ENCODE measurements around the gene SFSWAP. TPM values are rescaled to one million over a fixed set of nuclear protein-coding genes. Genes with fewer than 3 reads are reported as not detected.

Gene SFSWAP
- total and polyA plus RNA-seq, 12 donors: 14.0 to 94.0 (median 29.1) TPM

- Histone ChIP-seq H3K27ac (no peak overlapping the region), H3K4me3 (no peak overlapping the region), H3K27me3 (no peaks in the 10 kb centered on the region), H3K36me3 (replicated peaks in 1 of 2) (no peaks in the 10 kb centered on the region), H3K9me3 (replicated peaks in 1 of 3) (no peaks in the 10 kb centered on the region), H3K4me1 (replicated peaks in 1 of 2) (no peaks in the 10 kb centered on the region)
- 23 to 42% (median 30%) methylated on average over 8 to 10 of the region's 10 CpGs for WGBS, 4 donors
- no peak for DNase-seq
- TF ChIP-seq POLR2A (IDR thresholded peaks at IDR 0.05) (no peak), CTCF (IDR thresholded peaks at IDR 0.05) (no peak)
- intact Hi-C loops (cut with DNase I): no loop called here
Measured at GRCh38 chr12:131682510-131682895, 28.4 kb upstream of the SFSWAP start.

GRCh38 chr12:131683266-131684014 is 27.4 kb upstream of the SFSWAP start:
- H3K4me3 ChIP-seq: no peak overlapping the region
- peak in 1 of 7 donors; percentile 15 for DNase-seq
- no peaks in the 10 kb centered on the region for H3K36me3 ChIP-seq (replicated peaks in 1 of 2)
- intact Hi-C loops (cut with DNase I): no loop called here
- 73 to 88% (median 80%) methylated on average over 12 to 17 of the region's 17 CpGs for WGBS, 4 donors
- no peaks in the 10 kb centered on the region for H3K9me3 ChIP-seq (replicated peaks in 1 of 3)
- no peaks in the 10 kb centered on the region for H3K4me1 ChIP-seq (replicated peaks in 1 of 2)
- H3K27me3 ChIP-seq: no peaks in the 10 kb centered on the region
- H3K27ac ChIP-seq: no peak overlapping the region
- TF ChIP-seq POLR2A (IDR thresholded peaks at IDR 0.05) (no peak), CTCF (IDR thresholded peaks at IDR 0.05) (no peak)

GRCh38 chr12:131684015-131684725 is 26.7 kb upstream of the SFSWAP start:
- intact Hi-C loops (cut with DNase I): no loop called here
- H3K4me3 ChIP-seq: no peak overlapping the region
- H3K9me3 ChIP-seq (replicated peaks in 1 of 3): no peaks in the 10 kb centered on the region
- TF ChIP-seq POLR2A (IDR thresholded peaks at IDR 0.05) (no peak), CTCF (IDR thresholded peaks at IDR 0.05) (no peak)
- WGBS, 4 donors: 69 to 83% (median 73%) methylated on average over 10 to 26 of the region's 26 CpGs
- H3K4me1 ChIP-seq (replicated peaks in 1 of 2): no peaks in the 10 kb centered on the region
- DNase-seq: peak in 1 of 7 donors; percentile 30
- H3K27me3 ChIP-seq: no peaks in the 10 kb centered on the region
- H3K36me3 ChIP-seq (replicated peaks in 1 of 2): no peaks in the 10 kb centered on the region
- H3K27ac ChIP-seq: no peak overlapping the region

GRCh38 chr12:131687346-131688125 is 23.4 kb upstream of the SFSWAP start:
- Histone ChIP-seq H3K36me3 (replicated peaks in 1 of 2) (no peaks in the 10 kb centered on the region), H3K9me3 (replicated peaks in 1 of 3) (no peaks in the 10 kb centered on the region), H3K4me1 (replicated peaks in 1 of 2) (no peaks in the 10 kb centered on the region), H3K27ac (no peak overlapping the region), H3K4me3 (no peak overlapping the region), H3K27me3 (peaks cover 4% of the 10 kb centered on the region)
- intact Hi-C loops (cut with DNase I): no loop called here
- WGBS, 4 donors: 74 to 84% (median 80%) methylated on average over 7 to 15 of the region's 15 CpGs
- TF ChIP-seq CTCF (IDR thresholded peaks at IDR 0.05) (no peak), POLR2A (IDR thresholded peaks at IDR 0.05) (no peak)
- DNase-seq: peak in 1 of 7 donors; percentile 18

Measured in adrenal gland (tissue), 12 donors.